ENCODE results near the gene TPGS2.

DNA sequence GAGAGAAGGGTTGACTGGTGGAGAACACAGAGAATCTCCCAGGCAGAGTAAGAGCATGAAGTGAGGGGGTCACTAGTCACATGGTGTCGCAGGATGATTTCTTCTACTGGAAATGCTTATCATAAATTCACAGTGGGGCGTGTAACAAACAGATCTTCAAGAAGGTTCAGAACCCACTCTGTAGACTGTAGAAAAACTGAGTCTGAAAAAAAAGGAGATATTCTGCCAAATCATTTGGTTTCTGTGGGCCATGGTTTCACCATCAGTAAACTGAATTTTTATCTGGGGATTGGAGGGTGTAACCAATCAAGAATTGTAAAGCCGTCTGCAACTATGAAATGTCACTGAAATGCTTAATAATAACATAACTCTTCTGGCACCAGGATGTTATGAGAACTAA lies 15.0 kb downstream of the TPGS2 start:
- TF ChIP-seq POLR2A (IDR thresholded peaks at IDR 0.05) (no peak), POLR2AphosphoS5 (IDR thresholded peaks at IDR 0.05) (no peak)
